HepG2 (cell line): ENCODE data around the gene SMYD1. TPM values are rescaled to one million over a fixed set of nuclear protein-coding genes. Genes with fewer than 3 reads are reported as not detected.
A peak's percentile ranks its signal among the peaks of the same experiment; 100 is the strongest.

Experiments used
- AKAP8 ChIP-seq: sonication (generic); formaldehyde crosslinking; IDR thresholded peaks from 2 replicates; pipeline ENCODE4 v1.5.1; 2020; ENCODE audit warnings: mild to moderate bottlenecking, missing genetic modification reagents
- HDAC2 ChIP-seq: sonication (generic); formaldehyde crosslinking; IDR thresholded peaks from 2 replicates; pipeline ENCODE4 v1.4.0; 2020; ENCODE audit warnings: missing genetic modification reagents
- MED1 ChIP-seq: sonication (generic); formaldehyde crosslinking; IDR thresholded peaks from 2 replicates; pipeline ENCODE4 v1.4.0; 2020; ENCODE audit warnings: missing genetic modification reagents
- NCOA2 ChIP-seq: sonication (generic); formaldehyde crosslinking; IDR thresholded peaks from 2 replicates; pipeline ENCODE4 v1.8.0; 2022; ENCODE audit warnings: inconsistent platforms
- NONO ChIP-seq, 2 experiments: fragments of 450-650 bp in 1 of 2; sonication (generic) in 1 of 2; formaldehyde crosslinking in 1 of 2; IDR thresholded peaks in 1 of 2; conservative IDR thresholded peaks in 1 of 2; 2 replicates each; pipeline versions ENCODE4 v1.6.1 to v1.8.0; 2017 to 2022; ENCODE audit warnings: mild to moderate bottlenecking in 1 of 2, missing genetic modification reagents in 1 of 2, moderate library complexity in 1 of 2
- NRL ChIP-seq: sonication (generic); formaldehyde crosslinking; IDR thresholded peaks from 2 replicates; pipeline ENCODE4 v1.5.0; 2020; ENCODE audit warnings: missing genetic modification reagents, mild to moderate bottlenecking, moderate library complexity, borderline replicate concordance
- POLR2AphosphoS5 ChIP-seq: IDR thresholded peaks from 2 replicates; pipeline ENCODE4 v1.6.1; 2012; ENCODE audit warnings: low read depth, low read length
- REPIN1 ChIP-seq: sonication (generic); formaldehyde crosslinking; IDR thresholded peaks from 2 replicates; pipeline ENCODE4 v1.8.0; 2022; ENCODE audit warnings: missing genetic modification reagents, low read depth, mild to moderate bottlenecking, borderline replicate concordance
- SALL1 ChIP-seq: sonication (generic); formaldehyde crosslinking; IDR thresholded peaks from 2 replicates; pipeline ENCODE4 v1.8.0; 2022; ENCODE audit warnings: mild to moderate bottlenecking, missing genetic modification reagents
- SAP130 ChIP-seq: IDR thresholded peaks from 2 replicates; pipeline ENCODE4 v1.6.1; 2016; ENCODE audit warnings: low read depth
- WIZ ChIP-seq: sonication (generic); formaldehyde crosslinking; IDR thresholded peaks from 2 replicates; pipeline ENCODE4 v1.5.1; 2020; ENCODE audit warnings: mild to moderate bottlenecking, missing genetic modification reagents
- ZNF207 ChIP-seq: fragments of 450-650 bp; IDR thresholded peaks from 2 replicates; pipeline ENCODE4 v1.6.1; 2016; ENCODE audit warnings: antibody characterized with exemption, borderline replicate concordance
- ZNF280B ChIP-seq: sonication (generic); formaldehyde crosslinking; IDR thresholded peaks from 2 replicates; pipeline ENCODE4 v1.5.0; 2020; ENCODE audit warnings: missing genetic modification reagents, mild to moderate bottlenecking, borderline replicate concordance
- ZNF350 ChIP-seq: sonication (generic); formaldehyde crosslinking; IDR thresholded peaks from 2 replicates; pipeline ENCODE4 v1.4.0; 2020; ENCODE audit warnings: mild to moderate bottlenecking, low read depth, missing genetic modification reagents, borderline replicate concordance
- ZNF512 ChIP-seq: sonication (generic); formaldehyde crosslinking; IDR thresholded peaks from 2 replicates; pipeline ENCODE4 v1.4.0; 2020; ENCODE audit warnings: mild to moderate bottlenecking, missing genetic modification reagents
- ZNF605 ChIP-seq: sonication (generic); formaldehyde crosslinking; IDR thresholded peaks from 2 replicates; pipeline ENCODE4 v1.8.0; 2022; ENCODE audit warnings: mild to moderate bottlenecking, missing genetic modification reagents
- ZNF790 ChIP-seq: sonication (generic); formaldehyde crosslinking; IDR thresholded peaks from 2 replicates; pipeline ENCODE4 v1.8.0; 2022; ENCODE audit warnings: missing genetic modification reagents, mild to moderate bottlenecking, borderline replicate concordance
- ZNF891 ChIP-seq: sonication (generic); formaldehyde crosslinking; IDR thresholded peaks from 2 replicates; pipeline ENCODE4 v1.5.0; 2020; ENCODE audit warnings: mild to moderate bottlenecking, missing genetic modification reagents
- ZXDC ChIP-seq: sonication (generic); formaldehyde crosslinking; IDR thresholded peaks from 2 replicates; pipeline ENCODE4 v1.5.0; 2020; ENCODE audit warnings: mild to moderate bottlenecking, missing genetic modification reagents
- polyA plus RNA-seq, 8 experiments: library from polyadenylated mRNA; depleted of rRNA in 3 of 8; stranded (reverse) in 7 of 8; unstranded in 1 of 8; fragments of >200 nt; fragmentation: Illumina TruSeq in 4 of 8; extraction: Trizol in 4 of 8; gene quantifications; 2 replicates each; pipeline versions ENCODE4 v1.2.1 to v1.2.3, GENCODE V29; 2011 to 2016; ENCODE audit warnings: low read depth in 4 of 8, missing spikeins in 1 of 8, mixed read lengths in 1 of 8; ENCODE audit not compliant: insufficient read depth in 1 of 8
- total RNA-seq, 5 experiments: library from RNA; depleted of rRNA; stranded (reverse); fragments of >200 nt; fragmentation: Illumina TruSeq; extraction: Trizol; gene quantifications; 2 replicates each; pipeline ENCODE4 v1.2.3, GENCODE V29; 2016; ENCODE audit warnings: low read depth in 1 of 5
- TF ChIP-seq, protein P1 (sequence below): sonication (generic); formaldehyde crosslinking; conservative IDR thresholded peaks from 2 replicates; pipeline ENCODE4 v1.4.0; 2020; ENCODE audit warnings: missing genetic modification reagents

The SMYD1 gene
- total and polyA plus RNA-seq, 2 of the 13 experiments (the other 11 are each of a cell fraction or from before 2014, with no cell fraction given) = not detected

DNA sequence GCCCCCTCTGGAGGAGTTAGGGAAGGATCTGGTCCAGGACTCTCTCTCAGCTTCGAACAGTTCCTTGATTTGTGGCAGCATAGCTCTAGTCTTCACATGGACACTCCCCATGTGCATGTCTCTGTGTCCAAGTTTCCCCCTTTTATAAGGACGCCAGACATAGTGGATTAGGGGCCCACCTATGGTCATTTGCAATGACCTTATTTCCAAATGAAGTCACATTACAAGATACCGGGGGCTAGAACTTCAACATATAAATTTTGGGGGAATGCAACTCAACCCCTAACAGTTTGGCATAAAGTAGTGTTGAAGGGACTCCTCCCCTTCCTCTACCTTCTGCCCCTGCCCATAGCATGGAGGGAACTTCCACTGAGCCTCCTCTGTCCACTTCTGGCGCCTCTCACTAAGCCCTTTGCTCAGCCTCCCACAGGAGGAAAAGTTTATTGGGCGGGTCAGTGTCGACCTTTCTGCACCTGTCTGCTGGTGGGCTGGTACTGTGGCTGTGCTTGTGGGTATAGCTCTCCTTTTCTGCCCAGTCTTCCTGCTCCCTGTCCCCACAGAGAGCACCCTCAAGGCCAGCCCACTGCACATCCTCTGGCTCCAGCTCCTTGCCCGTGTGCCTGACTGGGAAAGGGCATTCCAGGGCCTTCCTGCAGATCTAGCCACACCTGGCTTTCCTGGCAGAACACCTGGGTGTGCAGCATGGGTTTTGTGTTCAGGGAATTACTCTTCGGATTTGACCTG, 54.7 kb downstream of the SMYD1 start (continued):
- TF ChIP-seq NCOA2 (CRISPR knock-in tag) (peak; percentile 39; the same call in 1 of the 2 replicates), AKAP8 (CRISPR knock-in tag) (peak; percentile 96), REPIN1 (CRISPR knock-in tag) (peak; percentile 86; the same call in 1 of the 2 replicates), SAP130 (CRISPR knock-in tag) (0 out of 2 replicates have a peak, but pooled peaks have one; percentile 9), NRL (CRISPR knock-in tag) (peak; percentile 60; the same call in 1 of the 2 replicates), SALL1 (CRISPR knock-in tag) (peak; percentile 22; the same call in 1 of the 2 replicates), ZNF350 (CRISPR knock-in tag) (peak; percentile 71; the same call in 1 of the 2 replicates), MED1 (CRISPR knock-in tag) (0 out of 2 replicates have a peak, but pooled peaks have one; percentile 38), NONO (IDR thresholded peaks at IDR 0.05) (no peak), NONO (CRISPR knock-in tag; conservative IDR thresholded peaks at IDR 0.05) (peak; percentile 81), POLR2AphosphoS5 (peak; percentile 34), WIZ (CRISPR knock-in tag) (0 out of 2 replicates have a peak, but pooled peaks have one; percentile 27), ZNF891 (CRISPR knock-in tag) (no peak), ZNF512 (CRISPR knock-in tag) (0 out of 2 replicates have a peak, but pooled peaks have one; percentile 30), ZNF605 (CRISPR knock-in tag) (peak; percentile 36; the same call in 1 of the 2 replicates), ZNF207 (no peak), ZNF790 (0 out of 2 replicates have a peak, but pooled peaks have one; percentile 47), ZNF280B (CRISPR knock-in tag) (0 out of 2 replicates have a peak, but pooled peaks have one; percentile 28), ZXDC (CRISPR knock-in tag) (no peak), HDAC2 (peak; percentile 44; the same call in 1 of the 2 replicates)
- TF ChIP-seq, protein P1, sequence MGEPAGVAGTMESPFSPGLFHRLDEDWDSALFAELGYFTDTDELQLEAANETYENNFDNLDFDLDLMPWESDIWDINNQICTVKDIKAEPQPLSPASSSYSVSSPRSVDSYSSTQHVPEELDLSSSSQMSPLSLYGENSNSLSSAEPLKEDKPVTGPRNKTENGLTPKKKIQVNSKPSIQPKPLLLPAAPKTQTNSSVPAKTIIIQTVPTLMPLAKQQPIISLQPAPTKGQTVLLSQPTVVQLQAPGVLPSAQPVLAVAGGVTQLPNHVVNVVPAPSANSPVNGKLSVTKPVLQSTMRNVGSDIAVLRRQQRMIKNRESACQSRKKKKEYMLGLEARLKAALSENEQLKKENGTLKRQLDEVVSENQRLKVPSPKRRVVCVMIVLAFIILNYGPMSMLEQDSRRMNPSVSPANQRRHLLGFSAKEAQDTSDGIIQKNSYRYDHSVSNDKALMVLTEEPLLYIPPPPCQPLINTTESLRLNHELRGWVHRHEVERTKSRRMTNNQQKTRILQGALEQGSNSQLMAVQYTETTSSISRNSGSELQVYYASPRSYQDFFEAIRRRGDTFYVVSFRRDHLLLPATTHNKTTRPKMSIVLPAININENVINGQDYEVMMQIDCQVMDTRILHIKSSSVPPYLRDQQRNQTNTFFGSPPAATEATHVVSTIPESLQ (CRISPR knock-in tag) = no peak
